H1 (cell line): ENCODE results near the gene ZBTB43. TPM values are rescaled to one million over a fixed set of nuclear protein-coding genes. Genes with fewer than 3 reads are reported as not detected.

ENCODE experiments used
- CTCF ChIA-PET: fragments of 300-600 bp; sonication (Branson Sonifier 250); formaldehyde crosslinking; loops from one replicate; lab custom pipeline; 2021; ENCODE audit not compliant: partially characterized antibody; lab: Charles Lee
- POLR2A ChIA-PET: fragments of 300-600 bp; sonication (Branson Sonifier 250); formaldehyde crosslinking; loops from one replicate; lab custom pipeline; 2021; ENCODE audit warnings: inconsistent platforms; ENCODE audit not compliant: partially characterized antibody; lab: Charles Lee
- DNase-seq, 2 experiments: peaks; one replicate each; pipeline versions ENCODE4 v3.0.0 to v3.0.0-alpha.2; 2010 to 2022; ENCODE audit warnings: low spot score in 2 of 2, low read depth in 1 of 2, mixed read lengths in 1 of 2
- FAIRE-seq: peaks from 2 replicates; lab custom pipeline; 2011; peaks lifted over from hg19 to GRCh38; lab: Jason Lieb, UNC
- H2AFZ ChIP-seq: 2 replicates; pipeline ENCODE4 v1.8.1; 2012; ENCODE audit warnings: low read length, inconsistent platforms
- H2AK5ac ChIP-seq: 2 replicates; pipeline ENCODE4 v1.6.1; 2013; ENCODE audit warnings: low read depth, low read length
- H2BK120ac ChIP-seq: replicated peaks from 2 replicates; pipeline ENCODE3; 2013; ENCODE audit warnings: low read depth, low read length, inconsistent platforms
- H2BK12ac ChIP-seq: 2 replicates; pipeline ENCODE4 v1.6.1; 2013; ENCODE audit warnings: low read depth, low read length
- H2BK15ac ChIP-seq: 2 replicates; pipeline ENCODE4 v1.6.1; 2013; ENCODE audit warnings: low read length
- H2BK20ac ChIP-seq: 2 replicates; pipeline ENCODE4 v1.6.1; 2013; ENCODE audit warnings: low read length
- H2BK5ac ChIP-seq: 2 replicates; pipeline ENCODE4 v1.6.1; 2013; ENCODE audit warnings: low read depth, low read length
- H3K14ac ChIP-seq: 2 replicates; pipeline ENCODE4 v1.6.1; 2013; ENCODE audit warnings: inconsistent platforms; ENCODE audit not compliant: insufficient read length
- H3K18ac ChIP-seq: 2 replicates; pipeline ENCODE4 v1.6.1; 2013; ENCODE audit warnings: low read length; ENCODE audit errors: extremely low read depth
- H3K23ac ChIP-seq: 2 replicates; pipeline ENCODE4 v1.6.1; 2013; ENCODE audit warnings: inconsistent platforms; ENCODE audit not compliant: insufficient read length
- H3K23me2 ChIP-seq: 2 replicates; pipeline ENCODE4 v1.6.1; 2013; ENCODE audit warnings: low read depth, low read length
- H3K27ac ChIP-seq: 2 replicates; pipeline ENCODE4 v1.6.1; 2011; ENCODE audit warnings: low read depth, low read length, inconsistent platforms
- H3K27me3 ChIP-seq, 4 experiments: replicated peaks in 1 of 4; 1 replicate in 1 of 4; 2 replicates in 3 of 4; pipeline versions ENCODE4 v1.6.1 to v1.8.1; 2011 to 2013; ENCODE audit warnings: low read length in 3 of 4, mild to moderate bottlenecking in 3 of 4, inconsistent platforms in 2 of 4, mixed read lengths in 2 of 4, moderate library complexity in 1 of 4; ENCODE audit not compliant: control insufficient read depth in 3 of 4, insufficient read depth in 3 of 4; ENCODE audit errors: extremely low read depth in 1 of 4
- H3K36me3 ChIP-seq, 4 experiments: 2 replicates each; pipeline versions ENCODE4 v1.6.1 to v1.8.1; 2011 to 2013; ENCODE audit warnings: mild to moderate bottlenecking in 4 of 4, low read length in 3 of 4, moderate library complexity in 2 of 4, control low read depth in 1 of 4, inconsistent platforms in 1 of 4; ENCODE audit not compliant: insufficient read depth in 4 of 4, control insufficient read depth in 2 of 4
- H3K4ac ChIP-seq: replicated peaks from 2 replicates; pipeline ENCODE3; 2013; ENCODE audit warnings: low read length, low read depth, mixed read lengths, inconsistent platforms; ENCODE audit not compliant: insufficient read length
- H3K4me1 ChIP-seq, 4 experiments: replicated peaks in 1 of 4; 1 replicate in 1 of 4; 2 replicates in 3 of 4; pipeline versions ENCODE4 v1.6.1 to v1.8.1; 2011 to 2013; ENCODE audit warnings: low read length in 3 of 4, inconsistent platforms in 2 of 4, mixed read lengths in 1 of 4; ENCODE audit not compliant: insufficient read depth in 4 of 4, control insufficient read depth in 3 of 4
- H3K4me2 ChIP-seq, 2 experiments: 2 replicates each; pipeline versions ENCODE4 v1.6.1 to v1.8.1; 2011 to 2013; ENCODE audit warnings: low read depth in 2 of 2, low read length in 2 of 2, control low read depth in 1 of 2, inconsistent platforms in 1 of 2, mild to moderate bottlenecking in 1 of 2; ENCODE audit not compliant: insufficient read depth in 1 of 2
- H3K4me3 ChIP-seq, 4 experiments: fragments of 200-600, 300-600 bp in 1 of 4; sonication (generic), shearing (Covaris generic), sonication (Bioruptor Twin) in 1 of 4; 2 replicates each; pipeline versions ENCODE4 v1.5.1 to v1.8.1; 2011 to 2016; ENCODE audit warnings: low read length in 4 of 4, low read depth in 3 of 4, control low read depth in 2 of 4, inconsistent platforms in 2 of 4, mild to moderate bottlenecking in 2 of 4, mixed read lengths in 1 of 4, moderate library complexity in 1 of 4; ENCODE audit not compliant: insufficient read depth in 2 of 4; ENCODE audit errors: extremely low read depth in 1 of 4
- H3K56ac ChIP-seq: replicated peaks from 2 replicates; pipeline ENCODE3; 2013; ENCODE audit warnings: low read depth, mild to moderate bottlenecking, mixed read lengths, low read length, inconsistent platforms; ENCODE audit not compliant: insufficient read length
- H3K79me1 ChIP-seq: 2 replicates; pipeline ENCODE4 v1.6.1; 2013; ENCODE audit warnings: low read depth, low read length, control low read depth
- H3K79me2 ChIP-seq, 2 experiments: 2 replicates each; pipeline versions ENCODE4 v1.6.1 to v1.8.1; 2012 to 2013; ENCODE audit warnings: low read length in 2 of 2, mild to moderate bottlenecking in 2 of 2, inconsistent platforms in 1 of 2; ENCODE audit not compliant: insufficient read depth in 2 of 2, control insufficient read depth in 1 of 2
- H3K9ac ChIP-seq, 4 experiments: replicated peaks in 1 of 4; 1 replicate in 1 of 4; 2 replicates in 3 of 4; pipeline versions ENCODE4 v1.6.1 to v1.8.1; 2011 to 2013; ENCODE audit warnings: low read depth in 3 of 4, low read length in 3 of 4, control low read depth in 2 of 4, mild to moderate bottlenecking in 2 of 4, moderate library complexity in 2 of 4, inconsistent platforms in 1 of 4; ENCODE audit errors: extremely low read depth in 1 of 4
- H3K9me3 ChIP-seq, 2 experiments: 2 replicates each; pipeline versions ENCODE4 v1.6.1 to v1.8.1; 2012 to 2013; ENCODE audit warnings: mild to moderate bottlenecking in 2 of 2, moderate library complexity in 2 of 2, control low read depth in 1 of 2, inconsistent platforms in 1 of 2, low read depth in 1 of 2, low read length in 1 of 2, mixed read lengths in 1 of 2; ENCODE audit not compliant: insufficient read depth in 2 of 2
- H4K20me1 ChIP-seq, 2 experiments: replicated peaks in 1 of 2; 2 replicates each; pipeline versions ENCODE3 to v1.8.1; 2011 to 2013; ENCODE audit warnings: inconsistent platforms in 2 of 2, low read length in 2 of 2, mild to moderate bottlenecking in 1 of 2; ENCODE audit not compliant: insufficient read depth in 2 of 2, control insufficient read depth in 1 of 2
- H4K5ac ChIP-seq: 2 replicates; pipeline ENCODE4 v1.6.1; 2013; ENCODE audit warnings: low read length, low read depth, mixed read lengths, inconsistent platforms; ENCODE audit not compliant: insufficient read length
- H4K8ac ChIP-seq: 2 replicates; pipeline ENCODE4 v1.8.0; 2013; ENCODE audit warnings: mild to moderate bottlenecking, moderate library complexity, low read length, inconsistent platforms; ENCODE audit not compliant: insufficient read depth; ENCODE audit errors: extremely low read depth
- H4K91ac ChIP-seq: replicated peaks from 2 replicates; pipeline ENCODE3; 2013; ENCODE audit warnings: low read length, mixed read lengths, inconsistent platforms; ENCODE audit not compliant: insufficient read length
- KDM4A ChIP-seq: IDR thresholded peaks from one replicate; pipeline ENCODE4 v1.7.1; 2012; ENCODE audit warnings: low read depth, mild to moderate bottlenecking, moderate library complexity, low read length, inconsistent platforms; ENCODE audit not compliant: severe bottlenecking
- SP1 ChIP-seq: IDR thresholded peaks from 2 replicates; pipeline ENCODE4 v1.6.1; 2011; ENCODE audit warnings: low read depth, low read length
- WGBS, 2 experiments: shearing (Covaris generic) in 1 of 2; methylation state at CpG; one replicate each; pipeline versions ENCODE4 v1.1.6 to v1.1.7; 2013 to 2015; ENCODE audit warnings: low lambda C conversion rate in 2 of 2, mixed read lengths in 2 of 2, inconsistent platforms in 1 of 2, low coverage in 1 of 2, missing lambda C conversion rate in 1 of 2; ENCODE audit not compliant: insufficient replicate concordance in 2 of 2, insufficient coverage in 1 of 2, insufficient read length in 1 of 2; ENCODE audit errors: extremely low coverage in 1 of 2, missing lambda C conversion rate in 1 of 2; 5-methylcytosine and 5-hydroxymethylcytosine counted together
- polyA plus RNA-seq, 7 experiments: library from polyadenylated mRNA; depleted of rRNA in 3 of 7; stranded (reverse) in 5 of 7; unstranded in 2 of 7; fragments of >200 nt in 5 of 7; fragments of 200-250 nt in 2 of 7; gene quantifications; 1 replicate in 5 of 7; 2 replicates in 1 of 7; 4 replicates in 1 of 7; pipeline versions ENCODE4 v1.2.1 to v1.2.3, GENCODE V29; 2011 to 2013; ENCODE audit warnings: missing spikeins in 2 of 7, mixed read lengths in 2 of 7
- total RNA-seq: library from RNA; stranded (reverse); fragmentation: NEBNext Ultra II Directional; extraction: Animal tissue kit (Norgen Biotek cat#: 25700); gene quantifications from 2 replicates; pipeline ENCODE4 v1.2.1, GENCODE V29; 2021

The ZBTB43 gene
- total and polyA plus RNA-seq, 2 of the 8 experiments (the other 6 are each of a cell fraction or from before 2014, with no cell fraction given): 4.1 to 16.7 TPM

DNA sequence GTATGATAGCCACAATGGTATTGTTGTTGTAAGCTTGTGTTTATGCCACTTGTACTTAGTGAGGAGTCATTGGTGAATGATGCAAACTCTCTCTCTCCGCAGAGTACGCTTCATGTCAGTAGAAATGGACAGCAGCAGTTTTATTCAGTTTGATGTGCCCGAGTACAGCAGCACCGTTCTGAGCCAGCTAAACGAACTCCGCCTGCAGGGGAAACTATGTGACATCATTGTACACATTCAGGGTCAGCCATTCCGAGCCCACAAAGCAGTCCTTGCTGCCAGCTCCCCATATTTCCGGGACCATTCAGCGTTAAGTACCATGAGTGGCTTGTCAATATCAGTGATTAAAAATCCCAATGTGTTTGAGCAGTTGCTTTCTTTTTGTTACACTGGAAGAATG, 74.4 kb downstream of the ZBTB43 start:
- DNase-seq (no peak), FAIRE-seq (no peak)
- CTCF ChIA-PET: interaction anchor here (0.8 to 1.3 kb wide), 2 partner anchors 10 to 13 kb away, joined by 3 to 4 read pairs; no protein-coding TSS in a partner anchor
- Histone ChIP-seq H4K20me1 (peaks cover 2 to 11% of the 10 kb centered on the region in 2 experiments), H2BK20ac (no peak overlapping the region), H3K56ac (no peak overlapping the region), H3K79me2 (peaks cover 0 to 26% of the 10 kb centered on the region in 2 experiments; a peak in 2 of 4 replicates), H4K5ac (no peak overlapping the region), H2BK120ac (no peak overlapping the region), H3K79me1 (peaks cover 4% of the 10 kb centered on the region), H2BK12ac (no peak overlapping the region), H2BK15ac (no peak overlapping the region), H3K23me2 (no peaks in the 10 kb centered on the region), H3K27ac (no peak overlapping the region), H3K4me1 (0 out of 7 replicates have a peak, but pooled peaks cover 0 to 2% (median 0%) of the 10 kb centered on the region in 4 experiments), H3K27me3 (no peaks in the 10 kb centered on the region), H4K91ac (no peak overlapping the region), H3K23ac (no peak overlapping the region), H3K9me3 (no peaks in the 10 kb centered on the region), H3K4ac (no peak overlapping the region), H2BK5ac (no peak overlapping the region), H3K36me3 (peaks cover 4 to 24% (median 15%) of the 10 kb centered on the region in 4 experiments; a peak in 5 of 8 replicates), H2AFZ (no peak overlapping the region), H4K8ac (no peak overlapping the region), H3K4me3 (no peak overlapping the region), H3K4me2 (no peak overlapping the region), H3K9ac (no peak overlapping the region), H3K18ac (no peak overlapping the region), H3K14ac (no peak overlapping the region), H2AK5ac (no peak overlapping the region)
- 92% methylated on average over 9 of the region's 9 CpGs; no CpG with 5 or more reads in 1 of the 2 experiments for WGBS, 2 experiments
- POLR2A ChIA-PET: interaction anchor here (0.6 to 1.2 kb wide), 2 partner anchors 14 to 64 kb away, joined by 3 read pairs; no protein-coding TSS in a partner anchor
- TF ChIP-seq SP1 (no peak), KDM4A (no peak)
- TF ChIP-seq, all 59 proteins: peak for 0
